ENCODE results near the gene CD109.
"Not testable (repeated sequence)": the region's sequence is repeated elsewhere in the genome, so short reads cannot be mapped to it uniquely, and the experiment has no call there.

The CD109 gene

DNA sequence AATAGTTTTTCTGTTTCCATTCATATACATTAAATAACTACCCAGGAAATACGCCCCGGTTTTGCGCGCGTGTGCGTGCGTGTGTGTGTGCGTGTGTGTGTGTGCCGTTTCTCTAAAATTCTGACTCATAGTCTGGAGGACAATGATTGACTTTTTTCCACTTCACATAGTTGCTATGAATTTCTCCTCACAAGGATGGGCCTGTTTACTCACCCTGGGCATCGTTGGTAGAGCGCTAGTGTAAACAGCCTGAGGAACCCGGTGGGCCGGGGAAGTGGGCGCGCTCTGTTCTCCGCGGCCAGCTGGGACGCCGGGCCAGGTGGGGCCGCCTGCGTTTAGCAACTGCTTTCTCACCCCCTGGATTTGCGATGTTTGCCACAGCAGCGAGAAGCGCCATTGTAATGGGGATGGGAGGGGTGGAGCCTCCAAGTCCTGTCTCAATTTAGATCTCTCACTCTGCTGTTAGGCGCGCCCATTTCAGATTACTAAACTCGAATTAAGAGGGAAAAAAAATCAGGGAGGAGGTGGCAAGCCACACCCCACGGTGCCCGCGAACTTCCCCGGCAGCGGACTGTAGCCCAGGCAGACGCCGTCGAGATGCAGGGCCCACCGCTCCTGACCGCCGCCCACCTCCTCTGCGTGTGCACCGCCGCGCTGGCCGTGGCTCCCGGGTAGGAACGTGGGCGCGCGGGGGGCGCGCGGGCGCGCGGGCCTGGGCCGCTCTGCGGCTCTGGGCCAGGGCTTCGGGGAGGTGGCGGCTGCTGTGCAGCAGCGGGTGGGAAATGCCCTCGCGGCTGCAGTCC, at the start of gene CD109:
CD109 (plus strand) TSS at position 585 of the 803 bp plus-strand sequence; CDS start at position 598, 13 bp downstream.
- peak; percentile 81 for DNase-seq

DNA sequence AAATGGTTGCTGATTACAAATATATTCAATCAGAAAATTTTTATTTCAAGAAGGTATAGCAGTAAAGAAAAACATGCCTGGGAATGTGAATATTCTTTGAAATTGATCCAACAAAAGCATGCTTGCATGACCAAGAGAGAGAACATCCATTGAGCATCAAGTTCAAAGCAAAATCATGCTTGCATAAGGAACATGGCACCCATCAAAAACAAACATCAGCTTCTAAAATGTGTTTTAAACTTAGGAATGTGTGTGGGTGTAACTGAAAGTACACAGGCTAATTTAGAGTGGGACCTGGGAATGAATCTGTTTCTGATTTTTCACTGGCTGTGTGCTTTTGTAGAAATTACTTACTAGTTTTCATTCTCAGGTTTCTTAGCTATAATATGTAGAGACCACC, 47.8 kb upstream of the CD109 start:
- no peak for DNase-seq

DNA sequence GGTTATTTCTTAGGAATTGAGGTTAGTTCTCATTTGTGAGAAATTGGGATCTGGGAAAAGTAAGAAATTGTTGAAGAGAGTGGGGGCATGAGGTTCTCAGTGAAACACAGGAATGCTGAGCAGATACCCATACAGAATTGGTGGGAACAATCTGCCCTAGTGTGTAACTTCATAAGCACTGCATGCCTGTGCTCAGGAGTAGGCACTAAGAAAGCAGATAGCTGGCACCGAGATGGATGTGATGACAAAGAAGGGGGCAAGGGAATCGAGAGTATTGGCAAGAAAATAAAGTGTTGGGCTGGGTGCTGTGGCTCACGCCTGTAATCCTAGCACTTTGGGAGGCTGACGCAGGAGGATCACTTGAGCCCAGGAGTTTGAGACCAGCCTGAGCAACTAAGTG, 46.2 kb upstream of the CD109 start:
- DNase-seq: no peak

DNA sequence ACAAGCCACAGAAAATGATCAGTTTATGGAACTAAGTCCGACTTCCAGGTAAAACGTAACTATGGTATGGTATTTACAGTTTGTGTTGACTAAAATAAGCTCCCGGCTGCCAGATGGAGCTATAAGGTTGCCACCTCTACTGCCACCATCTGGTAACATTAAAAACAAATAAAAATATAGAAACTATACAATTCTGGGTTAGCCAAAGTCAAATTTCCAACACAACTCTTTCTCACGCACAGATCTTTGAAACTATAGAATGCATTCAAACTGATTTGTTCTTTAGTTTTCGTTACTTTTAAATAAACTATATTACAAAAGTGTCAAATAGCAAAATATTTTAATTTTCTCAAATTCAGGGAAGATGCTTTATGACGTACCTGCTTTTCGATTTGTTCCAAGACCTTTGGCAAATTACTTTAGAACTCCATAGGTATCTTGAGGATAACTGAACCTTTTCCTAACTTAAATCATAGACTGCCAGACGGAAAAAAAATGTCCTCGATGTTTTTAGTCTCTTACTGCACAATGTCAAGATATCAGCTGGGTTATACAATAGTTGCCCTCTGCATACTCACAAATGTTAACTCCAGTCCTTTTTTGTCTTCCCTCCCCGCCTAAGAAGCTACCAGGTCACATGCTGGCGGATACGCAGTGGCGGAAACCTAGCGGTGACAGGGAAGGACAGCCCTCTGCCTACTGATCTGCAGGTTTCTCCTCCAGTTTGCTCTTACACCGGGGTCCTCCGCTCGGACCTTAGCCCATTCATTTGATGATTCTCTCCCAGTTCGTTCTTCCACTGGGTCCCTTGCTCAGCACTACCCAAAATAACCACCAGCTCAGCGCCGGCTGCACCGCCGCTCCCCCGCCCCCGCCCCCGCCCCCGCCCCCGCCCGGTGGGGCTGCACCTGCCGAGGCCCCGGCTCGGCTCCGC, 43.1 kb upstream of the CD109 start:
- peak; percentile 78 for DNase-seq

DNA sequence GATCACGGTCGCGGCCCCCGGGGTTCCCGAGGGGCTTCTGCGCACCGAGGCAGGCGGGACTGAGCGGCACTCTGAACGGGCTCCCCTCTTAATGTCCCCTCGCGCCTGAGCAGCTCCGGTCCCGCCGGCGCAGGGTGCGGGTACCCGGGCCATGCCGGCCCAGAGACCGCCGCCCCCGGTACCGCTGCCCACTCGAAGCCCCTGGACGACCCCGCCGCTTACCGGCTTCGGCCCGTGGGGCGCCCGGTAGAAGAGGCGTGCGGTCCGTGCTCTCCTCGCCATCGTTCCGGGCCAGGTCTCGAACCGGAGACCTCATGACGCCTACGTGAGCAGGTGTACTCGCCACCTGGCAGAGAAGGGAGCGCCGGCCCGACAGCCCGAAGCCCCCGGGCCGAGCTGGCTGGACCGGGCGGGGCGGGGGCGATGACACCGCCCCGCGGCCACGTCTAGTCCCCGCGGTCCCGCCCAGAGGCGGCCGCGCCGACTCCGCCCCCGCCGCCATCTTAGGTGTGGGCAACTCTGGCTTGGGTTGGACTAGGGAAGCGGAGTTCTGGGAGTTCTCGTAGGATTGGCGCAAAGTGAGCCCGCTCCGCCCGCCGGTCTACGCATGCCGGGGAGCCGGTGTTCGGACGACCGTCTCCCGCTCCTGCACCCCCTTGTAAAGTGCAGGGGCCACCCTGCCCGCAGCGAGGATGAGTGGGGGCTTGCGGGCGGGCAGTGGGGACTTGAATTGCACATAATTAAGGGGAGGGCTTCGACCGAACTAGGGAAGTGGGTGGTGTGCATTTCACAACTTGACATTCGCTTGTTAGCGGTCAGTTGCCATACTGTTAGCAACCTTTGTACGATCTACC, 42.2 kb upstream of the CD109 start, which contains the start of gene SLC17A5:
SLC17A5 (minus strand) TSS at position 422 of the 854 bp plus-strand sequence; CDS start at position 316, 106 bp downstream.
- DNase-seq: peak; percentile 94

DNA sequence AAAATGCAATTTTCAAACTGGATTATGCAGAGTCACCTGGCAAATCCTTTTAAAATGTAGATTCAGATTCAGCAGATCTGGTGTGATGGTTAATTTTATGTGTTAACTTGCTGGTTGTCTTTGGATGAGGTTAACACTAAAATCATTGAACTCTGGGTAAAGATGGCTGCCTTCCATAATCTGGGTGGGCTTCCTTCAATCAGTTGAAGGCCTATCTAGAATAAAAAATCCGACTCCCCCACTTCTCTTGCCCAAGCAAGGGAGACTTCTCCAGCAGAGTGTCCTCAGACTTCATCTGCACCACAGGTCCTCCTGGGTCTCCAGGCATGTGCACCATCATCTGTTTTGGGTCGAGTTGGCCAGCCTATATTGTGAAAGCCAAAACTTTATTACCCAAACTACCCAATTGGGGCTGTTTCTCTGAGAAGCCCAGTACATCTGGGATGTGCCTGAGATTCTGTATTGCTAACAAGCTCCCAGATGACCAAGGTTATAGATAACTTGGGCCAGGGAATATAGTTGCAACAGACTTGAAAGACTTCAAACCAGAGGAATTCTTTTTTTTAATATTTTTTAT, 40.6 kb upstream of the CD109 start:
- no peak for DNase-seq

DNA sequence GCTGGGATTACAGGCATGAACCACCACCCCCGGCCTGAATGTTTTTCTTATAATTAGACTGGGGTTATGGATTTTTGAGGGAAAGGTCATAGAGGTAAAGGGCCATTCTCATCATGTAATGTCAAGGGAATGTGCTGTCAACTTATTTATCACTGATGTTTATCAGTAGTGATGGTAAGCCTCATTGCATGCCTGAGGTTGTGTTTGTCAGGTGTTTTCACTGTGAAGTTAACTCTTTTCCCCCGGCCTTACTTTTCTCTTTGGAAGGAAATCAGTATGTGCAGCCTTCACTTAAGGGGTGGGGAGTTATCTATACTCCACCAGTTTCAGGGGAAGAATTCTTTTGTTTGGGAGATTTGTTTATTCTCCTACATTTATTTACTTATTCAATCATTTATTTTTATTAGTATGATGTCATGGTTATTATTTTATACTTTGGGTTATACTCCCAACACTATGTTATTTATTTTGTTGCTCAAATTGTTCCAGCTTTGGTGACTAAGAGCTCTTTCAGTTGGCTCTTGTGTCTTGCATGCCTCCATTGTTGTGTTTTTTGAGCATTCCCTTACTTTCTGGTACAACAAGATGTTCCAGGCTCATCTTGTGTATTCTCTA, 39.4 kb upstream of the CD109 start:
- DNase-seq: no peak

DNA sequence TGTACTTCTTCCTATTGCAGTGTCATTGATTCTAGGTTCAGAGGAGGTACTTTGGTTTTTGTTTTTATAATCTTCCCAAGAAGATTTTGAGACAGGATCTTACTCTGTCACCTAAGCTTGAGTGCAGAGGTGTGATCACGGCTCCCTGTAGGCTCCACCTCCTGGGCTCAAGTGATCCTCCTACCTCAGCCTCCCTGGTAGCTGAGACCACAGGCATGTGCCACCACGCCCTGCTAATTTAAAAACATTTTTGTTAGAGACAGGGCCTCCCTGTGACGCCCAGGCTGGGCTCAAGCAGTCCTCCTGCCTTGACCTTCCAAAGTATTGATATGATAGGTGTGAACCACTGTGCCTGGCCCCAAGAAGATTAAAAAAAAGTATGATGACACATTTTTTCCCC, 38.8 kb upstream of the CD109 start:
- DNase-seq: no peak

DNA sequence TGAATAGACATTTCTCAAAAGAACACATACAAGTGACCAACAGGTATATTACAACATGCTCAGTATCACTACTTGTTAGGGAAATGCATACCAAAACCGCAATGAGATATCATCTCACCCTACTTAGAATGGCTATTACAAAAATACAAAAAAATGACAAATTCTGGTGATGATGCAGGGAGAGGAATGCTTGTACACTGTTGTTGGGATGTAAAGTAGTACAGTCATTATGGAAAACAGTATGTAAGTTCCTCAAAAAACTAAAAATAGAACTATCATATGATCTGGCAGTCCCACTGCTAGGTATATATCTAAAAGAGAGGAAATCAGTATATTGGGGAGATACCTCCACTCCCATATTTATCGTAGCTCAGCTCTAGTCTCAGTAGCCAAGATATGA, 31.3 kb upstream of the CD109 start:
- DNase-seq: no peak

DNA sequence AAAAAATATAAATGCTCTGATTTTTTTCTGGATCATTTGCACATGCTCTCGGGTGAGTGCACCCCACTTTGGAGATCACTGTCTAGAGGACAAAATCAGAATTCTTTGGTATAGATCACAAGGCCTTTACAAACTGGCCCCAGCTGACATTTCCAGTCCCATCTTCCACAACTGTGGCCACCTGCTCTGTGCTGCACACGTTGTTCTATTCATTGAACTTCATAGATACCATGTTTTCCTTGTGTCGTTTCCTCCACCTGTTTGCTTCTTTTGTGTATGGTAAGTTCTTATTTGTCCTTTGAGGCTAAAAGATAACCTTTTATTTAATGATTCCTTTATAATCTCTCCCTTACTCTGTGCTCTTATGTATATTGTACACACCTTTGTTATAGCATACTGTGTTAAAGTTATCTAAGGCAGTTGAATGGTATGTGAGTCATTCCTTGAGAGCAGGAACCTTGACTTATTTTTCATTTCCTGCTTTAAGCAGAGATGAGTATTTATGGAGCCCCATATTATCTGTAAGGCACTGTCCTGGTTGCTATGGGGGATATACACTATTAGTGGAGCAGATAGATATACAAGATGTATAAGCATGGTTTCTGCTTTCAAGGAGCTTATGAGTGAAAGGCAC, 30.2 kb upstream of the CD109 start:
- no peak for DNase-seq

DNA sequence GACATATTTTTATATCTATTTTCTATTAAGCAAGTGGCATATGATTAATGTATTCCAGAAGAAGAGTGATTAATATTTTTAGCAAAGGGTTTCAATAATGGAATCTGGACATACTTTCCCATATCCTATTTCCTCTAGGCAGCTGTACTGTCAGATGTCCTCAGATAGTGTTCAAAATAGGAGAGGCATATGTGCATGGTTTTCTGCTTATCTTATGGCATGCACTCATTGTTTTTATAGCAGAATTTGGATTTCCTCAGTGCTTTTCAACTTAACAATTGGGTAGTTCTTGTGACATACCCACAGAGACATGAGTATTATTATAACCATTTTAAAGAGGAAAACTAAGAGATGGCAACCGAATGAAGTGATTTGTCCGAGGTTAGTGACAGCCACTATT, 29.6 kb upstream of the CD109 start:
- no peak for DNase-seq

DNA sequence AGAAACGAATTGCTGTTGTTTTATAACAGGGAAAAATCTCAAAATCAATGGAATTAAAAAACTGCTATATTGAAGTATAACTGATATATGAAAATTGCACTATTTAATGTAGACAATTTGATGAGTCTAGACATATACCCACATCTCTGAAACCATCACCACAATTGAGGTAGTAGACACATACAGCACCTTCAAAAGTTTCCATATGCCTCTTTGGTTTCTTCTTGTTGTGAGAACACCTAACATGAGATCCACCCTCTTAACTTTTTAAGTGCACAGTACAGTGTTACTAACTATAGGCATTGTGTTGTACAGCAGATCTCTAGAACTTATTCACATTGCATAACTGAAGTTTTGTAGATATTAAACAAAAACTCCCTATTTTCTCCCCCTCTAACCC, 28.2 kb upstream of the CD109 start:
- no peak for DNase-seq

DNA sequence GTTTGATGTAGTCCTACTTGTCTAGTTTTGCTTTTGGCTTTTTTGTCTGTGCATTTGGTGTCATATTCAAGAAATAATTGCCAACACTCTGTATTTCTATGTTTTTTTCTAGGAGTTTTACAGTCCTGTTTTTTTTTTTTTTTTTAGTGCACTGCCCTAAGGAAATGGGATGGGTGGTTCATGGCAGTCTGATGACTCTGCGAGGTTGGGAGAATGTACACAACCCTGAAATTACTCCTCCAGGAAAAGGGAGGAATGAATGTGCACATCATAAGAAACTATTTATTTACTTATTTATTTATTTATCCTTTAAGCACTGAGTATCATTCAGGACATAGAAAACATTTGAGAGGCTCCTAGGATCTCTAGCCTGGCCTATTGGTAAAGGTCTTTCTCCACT, 27.0 kb upstream of the CD109 start:
- DNase-seq: no peak

DNA sequence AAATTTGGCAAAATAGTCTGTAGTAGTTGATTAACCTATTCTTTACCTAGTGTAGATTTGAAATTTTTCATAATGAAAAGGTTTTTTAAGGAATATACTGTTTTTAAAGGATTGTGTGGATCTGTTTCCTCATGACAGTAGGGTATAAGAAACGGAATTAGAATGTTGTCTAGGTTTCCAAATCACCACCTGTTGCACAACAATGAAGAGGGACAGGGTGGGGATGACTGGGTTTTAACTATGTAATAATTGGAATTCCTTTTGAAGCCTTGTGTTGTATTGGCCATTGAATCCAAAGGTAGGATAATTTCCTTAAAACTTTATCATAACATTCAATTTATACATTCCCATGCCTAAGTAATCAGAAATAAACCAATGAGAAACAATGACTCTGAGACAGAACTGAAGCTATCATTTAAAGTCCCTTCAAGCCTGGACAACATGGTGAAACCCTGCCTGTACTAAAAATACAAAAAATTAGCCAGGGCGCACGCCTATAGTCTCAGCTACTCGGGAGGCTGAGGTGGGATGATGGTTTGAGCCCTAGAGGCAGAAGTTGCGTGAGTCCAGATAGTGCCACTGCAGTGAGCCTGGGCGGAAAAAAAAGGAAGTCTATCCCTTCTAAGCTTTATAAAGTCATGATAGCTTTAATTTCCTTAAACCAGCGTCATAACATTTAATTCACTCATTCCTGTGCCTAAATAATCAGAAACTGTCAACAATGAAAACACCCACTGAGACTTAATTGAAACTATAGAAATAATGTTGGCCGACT, 23.9 kb upstream of the CD109 start:
- DNase-seq: no peak

DNA sequence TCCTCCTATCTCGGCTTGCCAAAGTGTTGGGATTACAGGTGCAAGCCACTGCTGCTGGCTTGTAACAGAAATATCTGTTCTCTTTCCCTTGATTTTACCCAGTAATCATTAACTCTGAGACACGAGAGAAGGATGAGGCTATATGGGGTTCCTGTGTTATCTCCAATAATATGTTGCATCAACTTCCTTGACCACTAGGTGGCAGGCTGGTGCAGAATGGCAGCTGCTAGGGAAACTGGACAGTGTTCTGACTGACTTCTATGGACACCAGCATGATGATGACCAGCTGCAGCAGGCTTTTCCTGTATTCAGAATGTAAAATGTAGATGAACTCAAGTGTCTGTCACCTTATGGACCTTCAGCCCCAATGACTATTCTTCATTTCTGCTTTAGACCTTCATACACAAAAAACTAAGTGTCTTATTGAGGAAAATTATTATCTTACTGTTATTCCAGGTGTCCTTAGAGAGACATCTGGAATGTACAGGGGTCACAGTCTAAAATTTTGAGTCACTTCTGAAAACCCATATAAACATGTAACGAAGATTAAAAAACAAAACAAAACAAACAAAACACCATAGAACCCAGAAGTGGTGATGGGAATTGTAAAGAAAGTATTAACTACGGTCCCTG, 20.4 kb upstream of the CD109 start:
- DNase-seq: peak; percentile 85

DNA sequence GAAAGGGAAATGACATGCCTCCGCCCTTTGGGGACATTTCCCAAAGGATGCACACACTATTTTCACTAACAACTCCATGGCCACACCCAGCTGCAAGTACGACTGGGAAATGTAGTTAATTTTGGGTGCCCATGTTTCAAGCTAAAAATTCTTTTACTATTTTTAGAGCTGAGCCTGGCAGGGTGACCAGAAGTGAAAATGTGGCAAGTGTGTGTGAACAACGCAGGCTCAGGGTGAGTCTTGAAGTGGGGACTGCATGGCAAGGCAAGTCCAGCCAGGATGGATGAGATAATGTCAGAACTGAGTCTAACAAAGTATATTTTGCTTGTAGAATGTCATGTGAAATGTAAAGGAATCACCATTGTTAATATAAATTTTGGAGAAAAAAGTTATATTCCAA, 17.0 kb upstream of the CD109 start:
- DNase-seq: no peak

DNA sequence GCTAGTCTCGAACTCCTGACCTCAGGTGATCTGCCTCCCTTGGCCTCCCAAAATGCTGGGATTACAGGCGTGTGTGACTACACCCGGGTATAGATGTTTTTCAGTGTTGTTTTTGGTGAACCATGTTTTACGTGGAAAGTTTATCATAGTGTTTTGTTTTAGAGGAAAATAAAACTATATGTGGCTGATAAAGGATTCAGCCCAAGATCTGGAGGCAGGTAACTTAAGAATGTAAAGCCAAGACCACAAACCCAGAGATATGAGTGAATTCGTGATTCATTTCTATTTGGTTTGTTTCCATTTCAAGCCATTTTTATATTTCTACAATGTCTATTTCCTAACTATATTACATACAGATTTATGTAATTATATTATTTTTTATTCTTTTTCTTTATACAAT, 16.2 kb upstream of the CD109 start:
- not testable (repeated sequence) for DNase-seq

DNA sequence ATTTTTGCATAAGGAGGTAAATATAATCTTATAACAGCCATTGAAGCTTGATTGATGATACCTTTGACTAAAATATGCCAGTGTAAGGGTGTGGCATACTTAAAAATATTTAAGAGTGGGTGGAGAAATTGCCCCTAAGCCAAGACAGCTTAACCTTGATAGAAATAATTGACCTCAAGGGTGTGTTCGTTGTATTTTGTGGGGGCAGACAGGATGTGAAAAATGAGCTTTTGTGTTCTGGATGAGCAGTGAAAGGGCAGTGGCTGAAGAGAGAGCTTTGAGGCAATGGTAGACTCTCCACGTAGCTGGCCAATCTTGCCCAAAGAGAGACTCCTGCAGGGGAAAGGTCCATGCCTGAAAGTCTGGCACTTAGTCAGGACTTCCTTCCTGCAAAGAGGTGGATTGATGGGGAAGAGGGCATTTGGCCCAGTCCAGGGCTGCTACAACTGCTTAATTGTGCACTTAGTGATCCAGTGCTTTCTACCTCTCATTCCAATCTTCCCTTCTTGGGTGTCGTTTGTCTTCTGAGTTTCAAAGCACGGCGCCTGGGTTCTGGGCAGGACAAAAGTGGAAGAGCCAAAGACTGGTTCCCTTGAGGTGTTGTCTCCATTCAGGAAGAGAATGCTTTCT, 15.6 kb upstream of the CD109 start:
- DNase-seq: no peak

DNA sequence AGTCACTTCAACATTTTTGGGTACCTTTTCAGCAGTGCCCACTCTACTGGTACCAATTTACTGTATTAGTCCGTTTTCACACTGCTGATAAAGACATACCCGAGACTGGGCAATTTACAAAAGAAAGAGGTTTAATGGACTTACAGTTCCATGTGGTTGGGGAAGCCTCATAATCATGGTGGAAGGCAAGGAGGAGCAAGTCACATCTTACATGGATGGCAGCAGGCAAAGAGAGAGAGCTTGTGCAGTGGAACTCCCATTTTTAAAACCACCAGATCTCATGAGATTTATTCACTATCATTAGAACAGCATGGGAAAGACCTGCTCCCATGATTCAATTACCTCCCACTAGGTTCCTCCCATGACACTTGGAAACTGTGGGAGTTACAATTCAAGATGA, 12.4 kb upstream of the CD109 start:
- DNase-seq: not testable (repeated sequence)

DNA sequence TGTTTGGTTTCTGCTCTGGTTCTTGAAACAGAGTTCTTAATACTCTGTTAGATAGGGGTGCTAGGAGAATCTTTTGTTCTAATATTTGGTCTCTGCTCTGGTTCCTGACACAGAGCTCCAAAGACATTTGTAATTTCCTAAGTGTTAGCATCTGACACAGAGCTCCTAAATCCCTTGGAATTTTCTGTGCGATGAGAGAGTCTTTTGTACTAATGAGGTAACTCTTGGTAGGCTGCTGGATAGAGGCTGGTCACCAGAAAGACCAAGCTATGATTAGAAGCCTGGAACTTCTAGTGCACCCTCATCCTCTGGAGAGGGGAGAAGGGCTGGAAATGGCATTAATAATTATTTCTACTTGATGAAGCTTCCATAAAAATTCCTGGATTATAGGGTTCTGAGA, 7.7 kb upstream of the CD109 start:
- DNase-seq: no peak

Measured in activated CD8-positive, alpha-beta memory T cell treated with anti-CD3 and anti-CD28 coated beads, Interleukin-2, amount 50 U/mL, for 48 hours (primary cell).